D721Med (cell line): Measurements from ENCODE around the gene ATOX1.

ENCODE experiments used
- DNase-seq: peaks from one replicate; pipeline ENCODE4 v3.0.0; 2011; ENCODE audit warnings: low spot score; ENCODE audit not compliant: insufficient read length
- FAIRE-seq: peaks from 2 replicates; lab custom pipeline; 2011; peaks lifted over from hg19 to GRCh38; lab: Jason Lieb, UNC
- CTCF ChIP-seq: IDR thresholded peaks from 2 replicates; pipeline ENCODE4 v1.5.1; 2012; ENCODE audit warnings: mild to moderate bottlenecking, control low read depth; ENCODE audit not compliant: insufficient read depth; ENCODE audit errors: missing control alignments

Gene ATOX1

GRCh38 chr5:151770383-151771258 is 12.2 kb upstream of the ATOX1 start:
- no peak for FAIRE-seq
- TF ChIP-seq CTCF: no peak
- DNase-seq: no peak

DNA sequence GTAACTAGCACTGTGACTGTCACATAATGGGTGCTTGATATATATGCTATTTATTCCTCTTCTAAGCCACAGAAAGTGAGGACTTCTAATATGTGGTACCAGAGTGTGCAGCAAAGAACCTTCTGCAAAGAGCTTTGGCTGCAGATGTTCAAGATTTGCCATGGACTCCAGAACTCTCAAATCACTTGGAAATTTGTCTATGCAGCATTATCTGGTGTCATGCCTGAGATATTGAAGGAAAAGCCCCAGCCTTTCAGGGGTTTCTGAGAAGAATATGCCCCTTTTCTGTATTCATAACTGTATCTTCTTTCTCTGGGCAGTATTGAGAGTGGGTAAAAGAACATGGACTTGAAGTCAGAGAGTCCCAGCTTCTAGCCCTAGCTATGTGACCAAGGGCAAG is 8.5 kb upstream of the ATOX1 start:
- TF ChIP-seq CTCF: no peak
- no peak for DNase-seq
- no peak for FAIRE-seq

- DNase-seq: no peak
- FAIRE-seq: no peak
- TF ChIP-seq CTCF: no peak
Measured at GRCh38 chr5:151764801-151765200, 6.4 kb upstream of the ATOX1 start.

DNA sequence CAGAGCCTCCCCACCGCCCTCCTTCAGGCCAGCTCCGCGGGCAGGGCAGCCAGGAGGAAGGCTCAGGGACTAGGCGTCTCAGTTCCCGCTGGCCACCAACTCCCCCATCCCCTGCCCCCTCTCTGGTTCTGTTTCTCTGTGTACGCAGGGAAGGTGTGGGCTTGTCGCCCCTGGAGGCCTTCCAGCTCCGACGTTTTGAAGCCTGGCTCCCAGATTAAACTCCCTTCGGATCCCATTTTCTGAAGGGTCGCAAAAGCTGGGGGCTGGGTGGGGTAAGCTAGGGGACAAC is 346 bp downstream of the ATOX1 start:
- TF ChIP-seq CTCF: no peak
- DNase-seq (no peak), FAIRE-seq (no peak)

DNA sequence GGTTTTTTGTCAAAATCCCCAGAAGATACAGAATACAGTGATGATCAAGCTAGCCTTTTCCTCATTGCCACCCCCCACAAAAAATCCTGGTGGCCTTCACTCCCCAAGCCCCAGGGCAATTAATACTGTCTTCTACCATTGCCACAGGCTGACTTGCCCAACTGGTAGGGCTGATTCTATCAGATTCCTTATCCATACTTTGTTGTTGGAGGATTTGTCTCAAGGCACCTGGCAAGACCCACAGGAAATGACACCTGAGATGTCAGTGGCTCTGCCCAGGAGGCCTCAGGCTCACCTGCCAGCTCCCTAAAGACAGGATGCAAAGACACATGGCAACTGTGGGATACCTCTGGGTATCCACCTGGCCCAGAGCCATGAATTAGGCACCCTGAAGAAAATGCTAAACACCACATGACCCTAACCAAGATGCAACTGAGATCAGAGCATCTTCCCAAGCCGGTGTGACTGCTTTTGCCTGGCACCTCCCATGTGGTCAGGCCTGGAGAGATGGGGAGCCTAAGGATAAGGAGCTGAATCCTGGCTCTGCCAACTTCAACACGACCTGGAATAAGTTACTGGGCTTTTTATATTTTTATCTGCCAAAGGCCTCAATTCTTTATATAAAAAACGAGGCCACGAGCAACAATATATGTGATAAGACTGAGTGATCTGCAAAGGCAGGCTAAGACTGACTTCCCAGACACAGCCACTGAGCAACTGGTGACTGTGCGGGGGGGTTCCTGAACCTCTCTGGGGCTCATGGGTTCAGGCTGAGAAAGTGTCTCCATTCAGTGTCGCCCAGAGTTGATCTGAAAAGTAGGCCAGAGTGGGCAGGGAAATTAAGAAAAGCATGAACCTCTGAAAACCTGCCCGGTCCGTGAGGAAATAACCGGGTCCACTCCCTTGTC is 944 bp downstream of the ATOX1 start:
- no peak for TF ChIP-seq CTCF
- DNase-seq (no peak), FAIRE-seq (no peak)

GRCh38 chr5:151755383-151755782 is 3.0 kb downstream of the ATOX1 start:
- no peak for TF ChIP-seq CTCF
- DNase-seq (no peak), FAIRE-seq (no peak)
